ENCODE data around the gene POLDIP3.

POLDIP3 gene

DNA sequence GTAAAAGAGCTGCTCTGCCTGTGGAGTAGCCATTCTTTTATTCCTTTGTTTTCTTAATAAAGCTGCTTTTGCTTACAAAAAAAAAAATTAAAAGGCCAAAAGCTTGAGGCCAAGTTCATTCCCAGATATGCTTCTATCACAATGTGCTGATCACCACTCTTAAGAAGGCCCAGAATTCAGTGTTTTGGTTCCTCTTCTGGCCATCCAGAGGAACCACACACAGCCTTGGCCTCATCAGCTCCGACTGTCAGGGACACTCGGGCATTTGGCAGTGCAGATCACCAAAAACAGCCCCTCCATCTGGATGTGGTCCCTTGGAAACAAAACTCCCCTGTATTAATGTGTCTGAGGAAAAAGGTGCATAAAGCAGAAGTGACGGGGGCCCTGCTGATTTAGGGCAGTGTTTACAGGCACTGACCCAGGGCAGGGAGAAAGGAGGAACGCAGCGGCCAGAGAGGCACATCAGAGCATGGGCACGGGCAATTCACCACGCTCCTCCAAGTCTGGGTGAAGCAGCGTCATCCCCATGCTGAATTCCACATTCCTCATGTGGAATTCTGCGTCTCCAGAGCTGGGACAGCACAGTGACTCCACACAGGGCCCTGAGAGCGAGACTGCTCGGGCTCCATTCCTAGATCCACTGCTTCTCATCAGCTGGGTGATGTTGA is 17.7 kb downstream of the POLDIP3 start:
- POLR2A ChIA-PET, result interaction anchor here (0.9 kb wide), 1 partner anchor 17 kb away, joined by 3 read pairs; no protein-coding TSS in a partner anchor
- CTCF ChIA-PET, result interaction anchor here (0.8 to 1.8 kb wide), 4 partner anchors 11 to 464 kb away, joined by 3 to 5 read pairs (median 4); no protein-coding TSS in a partner anchor
- H3K4me3 ChIP-seq (ENCODE audit: low read depth, low read length), result no peak overlapping the region
- no peaks in the 10 kb centered on the region for H3K9me3 ChIP-seq (ENCODE audit: control insufficient read depth, insufficient read depth, low read depth, low read length)
- no peaks in the 10 kb centered on the region for H3K4me1 ChIP-seq (ENCODE audit: control insufficient read depth, insufficient read depth, low read length)
- no peak for TF ChIP-seq YY1 (tag by site-specific recombination; IDR thresholded peaks at IDR 0.05)
- TF ChIP-seq ZNF548 (tag by site-specific recombination; IDR thresholded peaks at IDR 0.05), result no peak
- no peak for TF ChIP-seq ZNF677 (tag by site-specific recombination; IDR thresholded peaks at IDR 0.05)
- no peak for TF ChIP-seq ZNF645 (tag by site-specific recombination; IDR thresholded peaks at IDR 0.05)
- TF ChIP-seq ZNF19 (tag by site-specific recombination; IDR thresholded peaks at IDR 0.05; ENCODE audit: low read depth), result no peak
- no peak for TF ChIP-seq ZNF169 (tag by site-specific recombination; IDR thresholded peaks at IDR 0.05)
- TF ChIP-seq OSR2 (tag by site-specific recombination; IDR thresholded peaks at IDR 0.05), result no peak
- TF ChIP-seq ZNF473 (tag by site-specific recombination; IDR thresholded peaks at IDR 0.05), result no peak
- TF ChIP-seq ZNF274 (IDR thresholded peaks at IDR 0.05; ENCODE audit: low read length), result no peak
- no peak for TF ChIP-seq ZNF274 (tag by site-specific recombination; IDR thresholded peaks at IDR 0.05; ENCODE audit: borderline replicate concordance)
- H3K27ac ChIP-seq (ENCODE audit: extremely low read depth, low read depth, low read length), result no peak overlapping the region
- H3K36me3 ChIP-seq (ENCODE audit: control insufficient read depth in 2 of 2, insufficient read depth in 1 of 2, low read length in 2 of 2), result peaks cover 83 to 96% of the 10 kb centered on the region in 2 experiments

- Histone ChIP-seq H3K4me1 (ENCODE audit: control insufficient read depth, insufficient read depth, low read length) (no peaks in the 10 kb centered on the region), H3K36me3 (ENCODE audit: control insufficient read depth in 2 of 2, insufficient read depth in 1 of 2, low read length in 2 of 2) (peaks cover 80 to 96% of the 10 kb centered on the region in 2 experiments), H3K9me3 (ENCODE audit: control insufficient read depth, insufficient read depth, low read depth, low read length) (no peaks in the 10 kb centered on the region), H3K4me3 (ENCODE audit: low read depth, low read length) (no peak overlapping the region), H3K27ac (ENCODE audit: extremely low read depth, low read depth, low read length) (no peak overlapping the region)
- ChIA-PET CTCF (interaction anchor here (0.6 to 1.8 kb wide), 5 partner anchors 9 to 464 kb away, joined by 3 to 7 read pairs (median 3); no protein-coding TSS in a partner anchor), POLR2A (interaction anchor here (0.9 kb wide), 1 partner anchor 18 kb away, joined by 3 read pairs; no protein-coding TSS in a partner anchor)
- TF ChIP-seq ZFP3 (tag by site-specific recombination; IDR thresholded peaks at IDR 0.05; ENCODE audit: low read depth) (no peak), ZNF248 (tag by site-specific recombination; IDR thresholded peaks at IDR 0.05) (no peak), ZNF529 (tag by site-specific recombination; IDR thresholded peaks at IDR 0.05; ENCODE audit: insufficient replicate concordance) (no peak), ZNF354C (tag by site-specific recombination; IDR thresholded peaks at IDR 0.05; ENCODE audit: borderline replicate concordance, low read depth) (no peak), ZIC2 (tag by site-specific recombination; IDR thresholded peaks at IDR 0.05) (no peak), HOXC10 (CRISPR knock-in tag; IDR thresholded peaks at IDR 0.05) (no peak), ZNF221 (tag by site-specific recombination; IDR thresholded peaks at IDR 0.05; ENCODE audit: borderline replicate concordance) (no peak), SETDB1 (IDR thresholded peaks at IDR 0.05; ENCODE audit: insufficient read length, low read length) (no peak), ZNF624 (tag by site-specific recombination; IDR thresholded peaks at IDR 0.05) (no peak), ZNF121 (tag by site-specific recombination; IDR thresholded peaks at IDR 0.05) (no peak), ZNF202 (tag by site-specific recombination; IDR thresholded peaks at IDR 0.05; ENCODE audit: borderline replicate concordance) (no peak), ZEB2 (tag by site-specific recombination; IDR thresholded peaks at IDR 0.05) (no peak)
- TF ChIP-seq, protein P1, sequence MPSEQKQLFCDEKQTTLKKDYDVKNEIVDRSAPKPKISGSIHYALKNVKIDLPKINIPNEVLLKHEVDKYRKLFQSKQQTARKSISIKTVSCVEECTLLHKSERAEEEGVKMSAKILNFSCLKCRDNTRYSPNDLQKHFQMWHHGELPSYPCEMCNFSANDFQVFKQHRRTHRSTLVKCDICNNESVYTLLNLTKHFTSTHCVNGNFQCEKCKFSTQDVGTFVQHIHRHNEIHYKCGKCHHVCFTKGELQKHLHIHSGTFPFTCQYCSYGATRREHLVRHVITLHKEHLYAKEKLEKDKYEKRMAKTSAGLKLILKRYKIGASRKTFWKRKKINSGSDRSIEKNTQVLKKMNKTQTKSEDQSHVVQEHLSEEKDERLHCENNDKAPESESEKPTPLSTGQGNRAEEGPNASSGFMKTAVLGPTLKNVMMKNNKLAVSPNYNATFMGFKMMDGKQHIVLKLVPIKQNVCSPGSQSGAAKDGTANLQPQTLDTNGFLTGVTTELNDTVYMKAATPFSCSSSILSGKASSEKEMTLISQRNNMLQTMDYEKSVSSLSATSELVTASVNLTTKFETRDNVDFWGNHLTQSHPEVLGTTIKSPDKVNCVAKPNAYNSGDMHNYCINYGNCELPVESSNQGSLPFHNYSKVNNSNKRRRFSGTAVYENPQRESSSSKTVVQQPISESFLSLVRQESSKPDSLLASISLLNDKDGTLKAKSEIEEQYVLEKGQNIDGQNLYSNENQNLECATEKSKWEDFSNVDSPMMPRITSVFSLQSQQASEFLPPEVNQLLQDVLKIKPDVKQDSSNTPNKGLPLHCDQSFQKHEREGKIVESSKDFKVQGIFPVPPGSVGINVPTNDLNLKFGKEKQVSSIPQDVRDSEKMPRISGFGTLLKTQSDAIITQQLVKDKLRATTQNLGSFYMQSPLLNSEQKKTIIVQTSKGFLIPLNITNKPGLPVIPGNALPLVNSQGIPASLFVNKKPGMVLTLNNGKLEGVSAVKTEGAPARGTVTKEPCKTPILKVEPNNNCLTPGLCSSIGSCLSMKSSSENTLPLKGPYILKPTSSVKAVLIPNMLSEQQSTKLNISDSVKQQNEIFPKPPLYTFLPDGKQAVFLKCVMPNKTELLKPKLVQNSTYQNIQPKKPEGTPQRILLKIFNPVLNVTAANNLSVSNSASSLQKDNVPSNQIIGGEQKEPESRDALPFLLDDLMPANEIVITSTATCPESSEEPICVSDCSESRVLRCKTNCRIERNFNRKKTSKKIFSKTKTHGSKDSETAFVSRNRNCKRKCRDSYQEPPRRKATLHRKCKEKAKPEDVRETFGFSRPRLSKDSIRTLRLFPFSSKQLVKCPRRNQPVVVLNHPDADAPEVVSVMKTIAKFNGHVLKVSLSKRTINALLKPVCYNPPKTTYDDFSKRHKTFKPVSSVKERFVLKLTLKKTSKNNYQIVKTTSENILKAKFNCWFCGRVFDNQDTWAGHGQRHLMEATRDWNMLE (tag by site-specific recombination; conservative IDR thresholded peaks at IDR 0.05; ENCODE audit: low read depth), result no peak
Measured at GRCh38 chr22:42596336-42596735, 18.3 kb downstream of the POLDIP3 start.

Data from HEK293 (cell line).